ENCODE measurements around the gene MGP. TPM values are rescaled to one million over a fixed set of nuclear protein-coding genes. Genes with fewer than 3 reads are reported as not detected.

Gene MGP
- total RNA-seq, 1 donor from 2014 or later: 434 TPM

Other genes with a start within 250 kb of the MGP start
- 0.72 TPM for gene GUCY2C, start 189.3 kb downstream of the MGP start, total RNA-seq (ENCODE audit: insufficient read depth, low replicate concordance)
- 18.5 TPM for gene WBP11, start 82.4 kb downstream of the MGP start, total RNA-seq (ENCODE audit: insufficient read depth, low replicate concordance)
- gene C12orf60, start 82.2 kb downstream of the MGP start, total RNA-seq (ENCODE audit: insufficient read depth, low replicate concordance): 3.6 TPM
- gene SMCO3, start 71.7 kb downstream of the MGP start, total RNA-seq (ENCODE audit: insufficient read depth, low replicate concordance): 18.5 TPM
- gene ART4, start 42.3 kb downstream of the MGP start, total RNA-seq (ENCODE audit: insufficient read depth, low replicate concordance): 46.9 TPM
- 0.24 TPM for gene ERP27, start 52.7 kb upstream of the MGP start, total RNA-seq (ENCODE audit: insufficient read depth, low replicate concordance)
- gene ARHGDIB, start 75.7 kb upstream of the MGP start, total RNA-seq (ENCODE audit: insufficient read depth, low replicate concordance): 60.2 TPM
- not detected for gene PDE6H, start 87.2 kb upstream of the MGP start, total RNA-seq (ENCODE audit: insufficient read depth, low replicate concordance)

Data from umbilical cord (tissue), 1 donor.